HCT116 (cell line): ENCODE results near the gene NF2. TPM values are rescaled to one million over a fixed set of nuclear protein-coding genes. Genes with fewer than 3 reads are reported as not detected.

Experiments used
- ATAC-seq: fragments of 200-7000 bp; cut with Tn5 transposase; 2 replicates; pipeline ENCODE4 v1.9.1; 2020; ENCODE audit warnings: mild to moderate bottlenecking, moderate library complexity
- BruUV-seq: library from RNA; stranded (reverse); fragments of 400-500 nt; replicated peaks from 2 replicates; lab custom pipeline; 2021; lab: Mats Ljungman, UMichigan
- CTCF ChIA-PET: fragments of 300-600 bp; sonication (Branson Sonifier 250); formaldehyde crosslinking; loops from one replicate; lab custom pipeline; 2021; ENCODE audit warnings: antibody characterized with exemption; lab: Charles Lee
- POLR2A ChIA-PET: fragments of 300-600, 350-600 bp; sonication (Branson Sonifier 250); formaldehyde crosslinking; loops from one replicate; lab custom pipeline; 2021; ENCODE audit warnings: antibody characterized with exemption; lab: Charles Lee
- RAD21 ChIA-PET, 2 experiments: fragments of 300-600 bp; sonication (Branson Sonifier 250); formaldehyde crosslinking; loops; one replicate each; lab custom pipeline; 2023; ENCODE audit warnings: low total read pairs in 2 of 2; ENCODE audit not compliant: uncharacterized antibody in 2 of 2, unreplicated experiment in 2 of 2, low non-redundant PET in 1 of 2; lab: Charles Lee
- DNase-seq: peaks from one replicate; pipeline ENCODE4 v3.0.0-alpha.2; 2010; ENCODE audit warnings: low read depth, low spot score
- H2AFZ ChIP-seq: fragments of 200-600 bp; shearing (Covaris generic), sonication (generic); 2 replicates; pipeline ENCODE4 v1.6.1; 2017; ENCODE audit warnings: low read depth, mixed run types, mixed read lengths, antibody characterized with exemption, low read length; ENCODE audit not compliant: poor library complexity, severe bottlenecking
- H3K27ac ChIP-seq: 2 replicates; pipeline ENCODE4 v1.5.1; 2012; ENCODE audit warnings: low read depth, low read length
- H3K27me3 ChIP-seq: fragments of 200-600 bp; sonication (generic); 2 replicates; pipeline ENCODE4 v1.6.1; 2016; ENCODE audit warnings: mixed run types, low read length, mixed read lengths; ENCODE audit not compliant: insufficient read depth
- H3K36me3 ChIP-seq, 2 experiments: fragments of 200-500 bp in 1 of 2; fragments of 200-600 bp in 1 of 2; sonication (Bioruptor generic) in 1 of 2; sonication (generic) in 1 of 2; 2 replicates each; pipeline versions ENCODE4 v1.5.1 to v1.6.1; 2014 to 2016; ENCODE audit warnings: low read length in 2 of 2, inconsistent platforms in 1 of 2, mixed read lengths in 1 of 2, mixed run types in 1 of 2; ENCODE audit not compliant: insufficient read depth in 2 of 2, control insufficient read depth in 1 of 2
- H3K4me1 ChIP-seq, 2 experiments: fragments of 200-600 bp in 1 of 2; sonication (generic) in 1 of 2; 2 replicates each; pipeline versions ENCODE4 v1.5.1 to v1.6.1; 2012 to 2017; ENCODE audit warnings: low read length in 2 of 2, inconsistent platforms in 1 of 2, mild to moderate bottlenecking in 1 of 2, mixed read lengths in 1 of 2, mixed run types in 1 of 2, moderate library complexity in 1 of 2; ENCODE audit not compliant: insufficient read depth in 2 of 2, control insufficient read depth in 1 of 2
- H3K4me2 ChIP-seq: fragments of 200-600 bp; sonication (generic); 2 replicates; pipeline ENCODE4 v1.6.1; 2017; ENCODE audit warnings: mixed run types, low read length, mixed read lengths
- H3K4me3 ChIP-seq, 2 experiments: fragments of 200-600 bp in 1 of 2; sonication (generic) in 1 of 2; replicated peaks in 1 of 2; 2 replicates each; pipeline ENCODE4 v1.5.1; 2011 to 2016; ENCODE audit warnings: low read length in 2 of 2, control low read depth in 1 of 2, low read depth in 1 of 2, mild to moderate bottlenecking in 1 of 2, mixed read lengths in 1 of 2, mixed run types in 1 of 2
- H3K79me2 ChIP-seq: fragments of 200-600 bp; sonication (generic); 2 replicates; pipeline ENCODE4 v1.6.1; 2017; ENCODE audit warnings: mild to moderate bottlenecking, mixed run types, low read length, moderate library complexity, mixed read lengths; ENCODE audit not compliant: insufficient read depth
- H3K9ac ChIP-seq: fragments of 200-600 bp; sonication (generic); 2 replicates; pipeline ENCODE4 v1.6.1; 2016; ENCODE audit warnings: low read length, mixed read lengths
- H3K9me2 ChIP-seq: fragments of 200-600 bp; sonication (generic), shearing (Covaris generic); 2 replicates; pipeline ENCODE4 v1.6.1; 2017; ENCODE audit warnings: mixed run types, mild to moderate bottlenecking, moderate library complexity; ENCODE audit not compliant: insufficient read depth
- H3K9me3 ChIP-seq, 2 experiments: fragments of 200-500 bp in 1 of 2; fragments of 200-600 bp in 1 of 2; sonication (Bioruptor generic) in 1 of 2; sonication (generic) in 1 of 2; 2 replicates each; pipeline ENCODE4 v1.6.1; 2014 to 2017; ENCODE audit warnings: low read length in 2 of 2, mixed read lengths in 2 of 2, inconsistent platforms in 1 of 2, low read depth in 1 of 2, mild to moderate bottlenecking in 1 of 2, mixed run types in 1 of 2, moderate library complexity in 1 of 2; ENCODE audit not compliant: control insufficient read depth in 1 of 2, insufficient read depth in 1 of 2
- H4K20me1 ChIP-seq: fragments of 200-600 bp; sonication (generic), shearing (Covaris generic); 2 replicates; pipeline ENCODE4 v1.6.1; 2017; ENCODE audit warnings: mixed run types, mild to moderate bottlenecking, moderate library complexity; ENCODE audit not compliant: insufficient read depth
- CEBPB ChIP-seq: IDR thresholded peaks from 2 replicates; pipeline ENCODE4 v1.6.1; 2012; ENCODE audit warnings: low read depth
- CTCF ChIP-seq, 3 experiments: fragments of 200-600 bp in 1 of 3; sonication (generic) in 1 of 3; IDR thresholded peaks in 2 of 3; conservative IDR thresholded peaks in 1 of 3; 2 replicates each; pipeline ENCODE4 v1.5.1; 2012 to 2017; ENCODE audit warnings: low read depth in 2 of 3, low read length in 2 of 3, antibody characterized with exemption in 1 of 3, borderline replicate concordance in 1 of 3, control low read depth in 1 of 3, mild to moderate bottlenecking in 1 of 3, mixed read lengths in 1 of 3, mixed run types in 1 of 3, moderate library complexity in 1 of 3; ENCODE audit not compliant: insufficient read depth in 1 of 3
- EGR1 ChIP-seq: IDR thresholded peaks from 2 replicates; pipeline ENCODE4 v1.6.1; 2012; ENCODE audit warnings: low read depth
- ELF1 ChIP-seq: IDR thresholded peaks from 2 replicates; pipeline ENCODE4 v1.6.1; 2012; ENCODE audit warnings: low read depth, borderline replicate concordance
- FOSL1 ChIP-seq: IDR thresholded peaks from 2 replicates; pipeline ENCODE4 v1.6.1; 2012; ENCODE audit warnings: low read depth
- JUND ChIP-seq: IDR thresholded peaks from 2 replicates; pipeline ENCODE4 v1.6.1; 2012
- MAX ChIP-seq: IDR thresholded peaks from 2 replicates; pipeline ENCODE4 v1.6.1; 2012
- POLR2AphosphoS5 ChIP-seq: IDR thresholded peaks from 2 replicates; pipeline ENCODE4 v1.6.1; 2011; ENCODE audit warnings: mild to moderate bottlenecking, low read depth, low read length, moderate library complexity
- RAD21 ChIP-seq: IDR thresholded peaks from 2 replicates; pipeline ENCODE4 v1.6.1; 2012; ENCODE audit warnings: low read depth, mild to moderate bottlenecking
- YY1 ChIP-seq: IDR thresholded peaks from 2 replicates; pipeline ENCODE4 v1.6.1; 2011; ENCODE audit warnings: low read length, low read depth, moderate library complexity, mild to moderate bottlenecking; ENCODE audit not compliant: insufficient replicate concordance; ENCODE audit errors: extremely low read depth
- ZBTB33 ChIP-seq: IDR thresholded peaks from 2 replicates; pipeline ENCODE4 v1.6.1; 2011; ENCODE audit warnings: mild to moderate bottlenecking, low read length, moderate library complexity; ENCODE audit not compliant: insufficient replicate concordance; ENCODE audit errors: extremely low read depth
- ZFX ChIP-seq: fragments of 450-650 bp; IDR thresholded peaks from 2 replicates; pipeline ENCODE4 v1.6.1; 2017
- intact Hi-C: fragments of 100-400 bp; cut with micrococcal nuclease; formaldehyde crosslinking; loops from 2 replicates; pipeline ENCODE4 v1.10.0; 2022
- total RNA-seq: library from RNA; stranded (reverse); gene quantifications from one replicate; pipeline ENCODE4 v1.2.1, GENCODE V29; 2021; ENCODE audit not compliant: unreplicated experiment

The NF2 gene
- total RNA-seq, 1 experiment from 2014 or later: 70.2 TPM

GRCh38 chr22:29581799-29582198, 21.6 kb upstream of the NF2 start:
- Histone ChIP-seq H3K27me3 (no peaks in the 10 kb centered on the region), H3K4me1 (peaks cover 11 to 17% of the 10 kb centered on the region in 2 experiments), H3K36me3 (peaks cover 0 to 3% of the 10 kb centered on the region in 2 experiments; a peak in 1 of 4 replicates), H3K4me3 (peak overlapping the region; percentile 93 to 97; a peak in 3 of 4 replicates), H2AFZ (no peak overlapping the region), H4K20me1 (no peaks in the 10 kb centered on the region), H3K27ac (peak overlapping the region; percentile 73), H3K9me2 (no peaks in the 10 kb centered on the region), H3K4me2 (peak overlapping the region; percentile 96), H3K9me3 (no peaks in the 10 kb centered on the region), H3K9ac (no peak overlapping the region), H3K79me2 (peaks cover 14% of the 10 kb centered on the region; the same call in 1 of the 2 replicates)
- DNase-seq: no peak
- intact Hi-C loops: no loop called here
- ATAC-seq: no peak
- TF ChIP-seq ZFX (no peak), ZBTB33 (no peak), CTCF (IDR thresholded peaks at IDR 0.05 in 2 of 3, conservative IDR thresholded peaks at IDR 0.05 in 1 of 3; ENCODE audit: borderline replicate concordance in 1 of 3, insufficient read depth in 1 of 3, low read depth in 2 of 3, low read length in 2 of 3) (no peak), JUND (no peak), EGR1 (no peak), YY1 (no peak), FOSL1 (no peak), ELF1 (no peak), CEBPB (no peak), RAD21 (no peak), POLR2AphosphoS5 (no peak), MAX (no peak)
- BruUV-seq: no TSS peak
- CTCF ChIA-PET: no interaction called here
- RAD21 ChIA-PET: interaction anchor here in 1 of 2 experiments (0.7 kb wide), 1 partner anchor 192 kb away, joined by 4 read pairs; no protein-coding TSS in a partner anchor
- POLR2A ChIA-PET: interaction anchor here (0.6 to 0.7 kb wide), 2 partner anchors 23 to 423 kb away, joined by 3 to 5 read pairs; no protein-coding TSS in a partner anchor
